HG03469 (cell line): ENCODE measurements around the gene RETN.
"Not testable (repeated sequence)": the region's sequence is repeated elsewhere in the genome, so short reads cannot be mapped to it uniquely, and the experiment has no call there.

Experiments used
- ATAC-seq: cut with Tn5 transposase; IDR thresholded peaks from one replicate; pipeline ENCODE4 v1.9.1; 2021; ENCODE audit warnings: mild to moderate bottlenecking, moderate library complexity, moderate number of reproducible peaks; ENCODE audit not compliant: unreplicated experiment

Gene RETN

GRCh38 chr19:7637374-7638256 lies 31.2 kb upstream of the RETN start:
- ATAC-seq = no peak

- ATAC-seq = no peak
Observed at GRCh38 chr19:7638802-7639465, 29.9 kb upstream of the RETN start.

DNA sequence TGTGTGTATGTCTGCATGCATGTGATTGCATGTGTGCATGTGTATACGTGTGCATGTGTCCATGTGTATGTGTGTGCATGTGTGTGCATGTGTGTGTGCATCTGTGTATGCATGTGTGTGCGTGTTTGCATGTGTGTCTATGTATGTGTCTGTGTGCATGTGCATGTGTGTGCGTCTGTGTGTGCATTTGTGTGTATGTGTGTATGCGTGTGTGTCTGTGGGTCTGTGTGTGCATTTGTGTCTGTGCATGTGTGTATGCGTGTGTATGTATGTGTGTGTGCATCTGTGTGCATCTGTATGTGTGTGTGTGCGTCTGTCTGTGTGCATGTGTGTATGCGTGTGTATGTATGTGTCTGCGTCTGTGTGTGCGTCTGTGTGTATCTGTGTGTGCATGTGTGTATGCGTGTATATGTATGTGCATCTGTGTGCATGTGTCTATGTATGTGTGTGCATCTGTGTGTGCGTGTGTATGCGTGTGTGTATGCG lies 28.9 kb upstream of the RETN start:
- ATAC-seq = no peak

- ATAC-seq = no peak
Observed at GRCh38 chr19:7640803-7641202, 28.0 kb upstream of the RETN start.

DNA sequence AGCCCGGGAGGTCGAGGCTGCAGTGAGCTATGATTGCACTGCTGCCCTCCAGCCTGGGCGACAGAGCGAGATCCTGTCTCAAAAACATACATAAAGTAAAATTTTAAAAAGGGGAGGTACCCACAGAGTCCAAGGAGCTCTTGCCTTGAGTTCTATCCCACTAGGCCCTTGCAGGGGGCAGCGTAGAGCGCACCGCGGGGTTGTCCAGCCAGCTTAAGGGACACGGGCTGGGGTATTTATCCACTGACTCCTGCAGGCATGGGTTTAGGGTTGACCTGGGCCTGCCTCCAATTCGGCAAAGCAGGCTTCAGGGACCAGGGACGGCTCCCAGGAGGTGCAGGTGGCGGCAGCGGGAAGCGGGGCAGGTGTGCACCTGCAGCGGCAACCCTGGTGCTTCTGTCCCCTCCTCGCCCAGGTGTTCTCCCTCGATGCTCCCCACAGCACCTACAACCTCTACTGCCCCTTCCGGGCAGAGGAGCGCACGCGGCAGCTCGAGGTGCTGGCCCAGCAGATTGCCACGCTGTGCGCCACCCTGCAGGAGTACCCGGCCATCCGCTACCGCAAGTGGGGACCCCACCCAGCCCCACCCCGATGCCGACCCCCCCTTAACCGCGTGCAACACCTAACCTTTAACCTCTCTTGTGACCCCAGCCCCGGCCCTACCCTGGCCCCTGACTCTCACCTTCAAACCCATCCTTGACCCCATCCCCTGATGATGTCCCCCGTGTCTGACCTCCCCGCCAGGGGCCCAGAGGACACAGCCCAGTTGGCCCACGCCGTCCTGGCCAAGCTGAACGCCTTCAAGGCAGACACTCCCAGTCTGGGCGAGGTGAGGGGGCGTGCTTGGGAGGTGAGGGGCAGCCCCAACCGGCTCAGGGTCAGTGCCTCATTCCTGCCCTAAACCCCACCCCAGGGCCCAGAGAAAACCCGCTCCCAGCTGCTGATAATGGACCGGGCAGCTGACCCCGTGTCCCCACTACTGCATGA lies 27.3 kb upstream of the RETN start:
- ATAC-seq = no peak

DNA sequence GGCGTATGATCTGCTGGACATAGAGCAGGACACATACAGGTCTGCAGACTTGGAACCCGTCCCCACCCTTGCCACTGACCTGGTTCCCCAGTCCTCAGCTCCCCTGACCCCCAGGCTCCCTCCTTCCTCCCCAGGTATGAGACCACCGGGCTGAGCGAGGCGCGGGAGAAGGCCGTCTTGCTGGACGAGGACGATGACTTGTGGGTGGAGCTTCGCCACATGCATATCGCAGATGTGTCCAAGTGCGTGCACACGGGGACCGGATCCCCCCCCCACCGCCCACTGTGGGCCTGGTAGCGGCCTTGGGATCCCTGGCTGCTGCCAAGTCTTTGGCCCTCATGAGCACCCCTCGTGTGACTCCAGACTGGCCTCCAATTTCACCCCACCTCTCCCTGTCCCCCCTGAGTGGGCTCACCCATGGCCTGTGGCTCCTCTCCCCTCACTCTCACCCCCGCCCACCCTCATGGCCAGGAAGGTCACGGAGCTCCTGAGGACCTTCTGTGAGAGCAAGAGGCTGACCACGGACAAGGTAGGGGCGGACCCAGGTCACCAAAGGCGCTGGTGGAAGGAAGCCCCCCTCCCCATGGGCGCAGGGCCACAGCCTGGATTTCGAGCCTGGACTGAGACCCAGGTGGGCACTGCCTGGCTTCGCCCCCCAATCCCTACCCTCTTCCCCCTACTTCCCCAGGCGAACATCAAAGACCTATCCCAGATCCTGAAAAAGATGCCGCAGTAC lies 26.4 kb upstream of the RETN start:
- ATAC-seq = no peak

DNA sequence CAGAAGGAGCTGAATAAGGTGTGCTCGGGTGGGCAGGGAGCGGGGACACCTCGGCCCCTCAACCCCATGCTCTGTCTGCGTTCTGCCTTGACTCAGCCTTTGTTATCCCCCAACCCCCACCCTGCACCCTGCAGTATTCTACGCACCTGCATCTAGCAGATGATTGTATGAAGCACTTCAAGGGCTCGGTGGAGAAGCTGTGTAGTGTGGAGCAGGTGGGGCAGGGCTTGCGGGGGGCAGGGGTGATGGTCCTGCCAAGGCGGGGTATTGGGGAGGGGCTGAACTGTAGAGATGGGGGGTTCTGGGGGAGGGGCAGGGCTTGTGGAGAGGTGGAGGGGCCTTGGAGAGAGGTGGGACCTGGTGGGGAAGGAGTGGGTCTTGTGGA lies 25.8 kb upstream of the RETN start:
- ATAC-seq = no peak

DNA sequence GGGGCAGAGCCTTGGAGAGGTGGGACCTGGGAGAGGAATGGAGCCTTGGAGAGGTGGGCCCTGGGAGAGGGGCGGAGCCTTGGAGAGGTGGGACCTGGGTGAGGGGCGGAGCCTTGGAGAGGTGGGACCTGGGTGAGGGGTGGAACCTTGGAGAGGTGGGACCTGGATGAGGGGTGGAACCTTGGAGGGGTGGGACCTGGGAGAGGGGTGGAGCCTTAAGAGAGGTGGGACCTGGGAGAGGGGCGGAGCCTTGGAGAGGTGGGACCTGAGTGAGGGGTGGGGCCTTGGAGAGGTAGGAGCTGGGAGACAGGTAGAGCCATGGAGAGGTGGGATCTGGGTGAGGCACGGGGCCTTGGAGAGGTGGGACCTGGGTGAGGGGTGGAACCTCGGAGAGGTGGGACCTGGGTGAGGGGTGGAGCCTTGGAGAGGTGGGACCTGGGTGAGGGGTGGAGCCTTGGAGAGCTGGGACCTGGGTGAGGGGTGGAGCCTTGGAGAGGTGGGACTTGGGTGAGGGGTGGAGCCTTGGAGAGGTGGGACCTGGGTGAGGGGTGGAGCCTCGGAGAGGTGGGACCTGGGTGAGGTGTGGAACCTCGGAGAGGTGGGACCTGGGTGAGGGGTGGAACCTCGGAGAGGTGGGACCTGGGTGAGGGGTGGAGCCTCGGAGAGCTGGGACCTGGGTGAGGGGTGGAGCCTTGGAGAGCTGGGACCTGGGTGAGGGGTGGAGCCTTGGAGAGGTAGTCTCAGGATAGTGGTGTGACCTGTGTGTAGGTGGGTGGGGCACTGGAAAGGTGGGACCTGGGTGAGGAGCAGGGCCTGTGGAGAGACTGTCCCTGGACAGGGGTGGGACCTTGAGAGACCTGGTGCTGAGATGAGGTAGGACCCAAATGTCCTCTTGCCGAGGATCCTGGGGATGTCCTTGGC lies 25.0 kb upstream of the RETN start:
- ATAC-seq = not testable (repeated sequence)

DNA sequence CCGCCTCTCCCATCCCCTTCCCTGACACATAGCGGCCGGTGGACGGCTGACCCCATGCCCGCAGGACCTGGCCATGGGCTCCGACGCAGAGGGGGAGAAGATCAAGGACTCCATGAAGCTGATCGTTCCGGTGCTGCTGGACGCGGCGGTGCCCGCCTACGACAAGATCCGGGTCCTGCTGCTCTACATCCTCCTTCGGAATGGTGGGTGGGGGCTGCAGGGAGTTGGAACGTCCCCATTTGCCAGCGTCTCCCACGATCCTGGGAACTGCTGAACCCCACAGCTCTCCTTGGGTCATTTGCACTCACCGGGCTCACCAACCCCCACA lies 24.3 kb upstream of the RETN start:
- ATAC-seq = no peak

- ATAC-seq = no peak
Observed at GRCh38 chr19:7645163-7645562, 23.7 kb upstream of the RETN start.

GRCh38 chr19:7645656-7646425 lies 23.0 kb upstream of the RETN start:
- no peak for ATAC-seq

DNA sequence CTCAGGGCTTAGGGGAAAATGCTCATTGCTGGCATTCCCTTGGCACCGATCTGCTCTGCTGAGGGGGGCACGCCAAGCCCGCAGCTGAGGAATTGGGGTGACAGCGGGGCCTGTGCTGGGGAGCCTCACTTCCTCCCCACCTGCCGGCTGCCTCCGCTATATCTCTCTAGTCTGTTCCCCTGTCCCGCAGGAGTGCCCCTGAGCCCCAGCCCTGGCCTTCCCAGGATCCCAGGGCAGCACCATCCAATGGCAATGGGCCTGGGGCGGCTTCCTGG lies 22.5 kb upstream of the RETN start:
- ATAC-seq = no peak

GRCh38 chr19:7647156-7647555 lies 21.7 kb upstream of the RETN start:
- ATAC-seq = no peak

GRCh38 chr19:7648265-7649014 lies 20.4 kb upstream of the RETN start:
- ATAC-seq = no peak

- no peak for ATAC-seq
Observed at GRCh38 chr19:7650148-7650547, 18.7 kb upstream of the RETN start.

GRCh38 chr19:7652061-7652641 lies 16.7 kb upstream of the RETN start:
- no peak for ATAC-seq

DNA sequence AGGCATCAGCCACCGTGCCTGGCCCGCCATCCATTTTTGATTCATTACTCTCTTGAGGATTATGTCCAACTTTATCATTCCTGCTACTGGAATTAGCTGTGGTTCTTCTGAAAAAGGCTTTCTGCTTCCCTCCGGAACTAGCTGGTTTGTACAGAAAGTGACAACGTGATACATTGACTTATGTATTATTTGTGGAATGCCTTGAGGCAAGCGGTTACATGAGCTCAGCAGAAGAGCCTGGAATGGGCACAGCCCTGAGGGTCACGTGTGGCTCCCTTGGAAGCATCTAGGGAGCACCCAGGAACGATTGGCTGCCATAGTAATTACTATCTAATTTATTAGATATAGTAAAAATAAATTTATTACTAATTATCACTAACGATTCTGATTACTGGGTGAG lies 14.4 kb upstream of the RETN start:
- ATAC-seq = no peak

DNA sequence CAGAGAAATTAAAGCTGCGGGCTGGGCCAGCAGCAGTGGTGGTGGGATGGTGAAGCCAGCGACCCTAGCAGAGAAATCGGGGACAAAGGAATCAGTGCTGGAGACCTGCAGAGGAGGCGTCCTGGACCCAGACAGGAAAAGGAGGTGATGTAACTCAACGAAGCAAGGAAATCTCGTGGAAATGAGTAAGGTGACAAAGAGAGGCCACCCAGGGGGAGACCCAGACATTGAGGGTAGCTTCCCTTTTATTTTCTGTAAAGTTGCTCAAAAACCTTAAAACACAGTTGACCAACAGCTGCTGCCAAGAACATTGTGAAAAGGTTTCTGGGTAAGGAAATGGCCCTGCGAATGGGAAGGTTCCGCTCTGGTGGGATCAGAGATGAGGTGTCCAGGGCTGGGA lies 13.3 kb upstream of the RETN start:
- ATAC-seq = no peak
